Fibroblast of skin of left quadriceps (primary cell): ENCODE results near the gene CPLX3.
"Not testable (repeated sequence)": the region's sequence is repeated elsewhere in the genome, so short reads cannot be mapped to it uniquely, and the experiment has no call there.

Experiments used
- DNase-seq, 2 experiments: peaks; one replicate each; pipeline ENCODE4 v3.0.0-alpha.2; 2013; ENCODE audit warnings: low read depth in 2 of 2

Gene CPLX3, protein sequence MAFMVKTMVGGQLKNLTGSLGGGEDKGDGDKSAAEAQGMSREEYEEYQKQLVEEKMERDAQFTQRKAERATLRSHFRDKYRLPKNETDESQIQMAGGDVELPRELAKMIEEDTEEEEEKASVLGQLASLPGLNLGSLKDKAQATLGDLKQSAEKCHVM

DNA sequence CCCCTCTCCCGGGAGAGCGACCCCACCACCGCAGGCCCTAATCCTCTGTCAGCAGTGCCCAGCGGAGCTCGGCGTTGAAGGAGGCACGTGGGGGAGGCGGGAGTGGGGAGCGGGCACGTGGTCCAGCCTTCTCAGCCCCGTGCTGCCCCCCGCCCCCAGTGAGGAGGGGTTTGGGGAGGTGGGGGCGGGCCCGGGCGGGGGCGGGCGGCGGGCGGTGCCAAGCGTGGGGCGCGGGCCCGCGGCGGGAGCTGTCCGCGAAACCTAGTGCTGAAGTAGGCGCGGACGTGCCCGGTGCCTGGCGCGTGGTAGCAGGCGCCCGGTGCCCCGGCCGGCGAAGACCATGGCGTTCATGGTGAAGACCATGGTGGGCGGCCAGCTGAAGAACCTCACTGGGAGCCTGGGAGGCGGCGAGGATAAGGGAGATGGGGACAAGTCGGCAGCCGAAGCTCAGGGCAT, at the start of gene CPLX3:
CPLX3 (plus strand) TSS at position 264 of the 456 bp plus-strand sequence; CDS start at position 341, 77 bp downstream.
- no peak for DNase-seq

GRCh38 chr15:74776821-74777768, 49.3 kb upstream of the CPLX3 start:
- DNase-seq = no peak

DNA sequence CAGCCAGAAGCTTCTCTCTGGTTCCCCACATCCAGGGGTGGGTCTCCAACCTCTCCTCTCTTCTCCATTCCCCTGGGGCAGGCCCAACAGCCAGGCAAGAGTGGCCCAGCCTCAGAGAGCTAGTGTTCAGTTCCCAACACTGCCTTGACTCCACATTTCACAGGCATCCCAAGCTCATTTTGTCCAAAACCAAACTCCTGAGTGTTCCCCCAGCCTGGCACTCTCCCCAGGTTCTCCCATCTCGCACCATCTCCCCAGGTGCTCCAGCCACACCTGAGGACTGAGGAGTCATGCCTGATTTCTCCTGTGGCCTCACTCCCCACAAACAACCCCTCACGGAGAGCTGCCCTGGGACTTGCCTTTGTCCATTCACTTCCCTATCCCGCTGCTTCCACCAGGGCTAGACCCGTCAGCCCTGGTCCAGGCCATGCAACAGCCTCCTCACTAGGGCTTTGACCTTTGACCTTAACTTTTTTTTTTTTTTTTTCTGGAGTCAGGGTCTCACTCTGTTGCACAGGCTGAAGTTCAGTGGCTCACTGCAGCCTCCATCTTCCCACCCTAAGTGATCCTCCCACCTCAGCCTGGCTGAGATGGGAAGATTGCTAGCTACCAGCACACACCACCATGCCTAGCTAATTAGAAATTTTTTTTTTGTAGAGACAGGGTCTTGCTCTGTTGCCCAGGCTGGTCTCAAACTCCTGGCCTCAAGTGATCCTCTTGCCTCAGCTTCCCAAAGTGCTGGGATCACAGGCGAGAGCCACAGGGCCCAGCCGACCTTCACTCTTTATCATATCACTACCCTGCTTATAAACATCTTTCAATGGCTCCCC, 48.4 kb upstream of the CPLX3 start:
- DNase-seq = no peak

GRCh38 chr15:74778599-74778970, 47.8 kb upstream of the CPLX3 start:
- DNase-seq = no peak

GRCh38 chr15:74779162-74779648, 47.2 kb upstream of the CPLX3 start:
- DNase-seq = no peak

DNA sequence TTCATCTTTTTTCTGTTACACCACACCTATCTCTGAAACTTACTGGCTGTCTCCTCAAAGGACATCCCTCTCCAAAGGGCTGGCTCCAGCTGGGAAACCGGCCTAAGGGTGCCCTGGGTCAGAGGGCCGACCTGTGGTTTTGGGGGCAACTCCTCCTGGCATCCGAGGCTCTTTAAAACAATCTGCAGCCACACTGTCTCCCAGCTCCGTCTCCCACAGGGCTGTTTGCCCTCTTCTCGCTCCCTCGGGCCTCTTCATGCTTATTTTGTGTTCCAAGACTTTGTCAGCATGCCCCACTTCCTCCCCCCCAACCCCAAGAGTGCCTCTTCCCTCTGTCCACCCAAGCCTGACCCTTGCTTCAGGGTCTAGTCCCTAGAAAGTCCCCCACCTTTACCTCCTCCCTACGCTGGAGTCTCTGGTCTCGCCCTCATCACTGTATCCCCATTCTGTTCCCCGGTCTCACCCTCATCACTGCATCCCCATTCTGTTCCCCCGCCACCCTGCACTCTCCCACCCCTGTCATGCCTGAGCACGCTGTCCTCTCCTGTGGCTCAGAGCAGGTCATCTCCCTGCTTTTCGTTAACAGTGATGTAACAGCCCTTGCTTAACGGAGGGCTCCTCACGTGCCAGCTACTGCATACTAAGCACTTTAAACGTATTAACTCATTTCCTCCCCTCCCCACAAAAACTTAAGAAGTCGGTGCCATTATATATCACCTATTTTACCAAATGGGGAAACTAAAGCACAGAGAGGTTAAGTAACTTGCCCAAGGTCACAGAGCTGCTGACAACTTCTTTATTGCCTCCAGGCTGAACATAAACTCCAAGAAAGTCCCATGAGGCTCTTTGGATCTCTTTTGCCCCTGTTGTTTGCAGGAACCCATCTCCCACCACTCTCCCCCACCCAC, 45.6 kb upstream of the CPLX3 start:
- DNase-seq = no peak

DNA sequence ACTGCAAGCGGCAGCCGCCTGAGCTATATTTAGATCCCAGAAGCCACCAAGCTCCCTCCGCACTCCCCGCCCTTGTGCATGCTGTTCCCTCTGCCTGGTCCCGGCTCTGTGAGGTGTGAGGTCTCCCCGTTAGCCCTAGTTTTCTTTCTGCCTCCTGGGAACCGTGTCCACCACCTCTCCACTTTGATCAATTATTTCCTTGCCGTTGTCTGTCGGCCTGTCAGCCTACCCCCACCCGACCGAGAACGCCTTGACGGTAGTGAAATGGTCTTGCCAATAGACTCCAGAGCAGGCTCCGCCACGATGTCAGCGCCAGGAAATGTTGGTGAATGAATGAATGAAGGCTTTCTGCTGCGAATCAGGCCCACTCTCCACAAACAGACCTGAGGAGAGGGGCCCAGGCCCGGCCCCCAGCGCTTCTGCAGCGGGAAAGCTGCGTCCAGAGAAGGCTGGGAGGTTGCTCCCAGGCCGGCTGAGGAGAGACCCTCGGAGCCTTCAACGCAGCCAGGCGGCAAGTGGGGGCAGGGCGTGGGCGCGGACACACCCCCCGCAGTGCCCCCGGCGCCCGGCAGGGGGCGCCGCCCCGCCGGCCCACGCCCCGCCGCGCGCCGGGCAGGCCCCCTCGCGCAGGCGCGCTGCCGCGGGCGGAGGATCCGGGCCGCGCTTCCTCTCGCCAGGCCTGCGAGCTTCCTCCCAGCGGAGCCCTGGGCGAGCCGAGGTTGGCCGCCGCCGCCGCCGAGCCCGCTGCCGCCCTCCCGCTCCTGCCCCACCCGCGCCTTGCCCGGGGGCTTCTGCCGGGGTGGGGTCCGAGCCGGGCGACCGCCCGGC, 44.8 kb upstream of the CPLX3 start, which contains the start of gene CSK:
CSK (plus strand) TSS at position 650 of the 828 bp plus-strand sequence. CDS start 16,218 bp downstream, outside the sequence.
- no peak for DNase-seq

DNA sequence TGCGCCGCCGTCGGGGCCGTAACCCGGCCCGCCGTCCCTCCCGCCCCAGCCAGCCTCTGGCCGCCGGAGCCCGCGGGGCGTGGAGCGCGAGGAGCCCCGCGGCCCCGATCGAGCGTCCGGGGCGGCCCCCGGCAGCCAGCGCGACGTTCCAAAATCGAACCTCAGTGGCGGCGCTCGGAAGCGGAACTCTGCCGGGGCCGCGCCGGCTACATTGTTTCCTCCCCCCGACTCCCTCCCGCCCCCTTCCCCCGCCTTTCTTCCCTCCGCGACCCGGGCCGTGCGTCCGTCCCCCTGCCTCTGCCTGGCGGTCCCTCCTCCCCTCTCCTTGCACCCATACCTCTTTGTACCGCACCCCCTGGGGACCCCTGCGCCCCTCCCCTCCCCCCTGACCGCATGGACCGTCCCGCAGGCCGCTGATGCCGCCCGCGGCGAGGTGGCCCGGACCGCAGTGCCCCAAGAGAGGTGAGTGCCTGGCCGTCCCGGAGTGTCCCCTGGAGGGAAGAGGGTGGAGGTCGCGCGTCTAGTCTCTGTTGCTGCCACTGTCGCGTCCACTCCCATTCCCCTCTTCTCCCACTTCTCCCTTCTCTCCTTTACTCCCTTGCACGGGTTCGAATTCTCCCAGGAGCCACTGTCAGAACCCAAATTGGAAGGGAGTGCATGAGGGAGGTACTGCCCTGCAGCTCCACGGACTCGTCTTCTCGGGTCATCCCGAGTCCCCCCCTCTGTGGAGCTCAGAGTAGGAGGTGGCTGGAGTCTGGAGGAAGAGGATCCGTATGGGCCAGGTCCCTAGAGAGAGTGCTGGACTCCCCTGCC, 44.0 kb upstream of the CPLX3 start:
- DNase-seq = no peak

GRCh38 chr15:74783072-74783807, 43.2 kb upstream of the CPLX3 start:
- no peak for DNase-seq

- DNase-seq = no peak
Observed at GRCh38 chr15:74783808-74784175, 42.6 kb upstream of the CPLX3 start.

DNA sequence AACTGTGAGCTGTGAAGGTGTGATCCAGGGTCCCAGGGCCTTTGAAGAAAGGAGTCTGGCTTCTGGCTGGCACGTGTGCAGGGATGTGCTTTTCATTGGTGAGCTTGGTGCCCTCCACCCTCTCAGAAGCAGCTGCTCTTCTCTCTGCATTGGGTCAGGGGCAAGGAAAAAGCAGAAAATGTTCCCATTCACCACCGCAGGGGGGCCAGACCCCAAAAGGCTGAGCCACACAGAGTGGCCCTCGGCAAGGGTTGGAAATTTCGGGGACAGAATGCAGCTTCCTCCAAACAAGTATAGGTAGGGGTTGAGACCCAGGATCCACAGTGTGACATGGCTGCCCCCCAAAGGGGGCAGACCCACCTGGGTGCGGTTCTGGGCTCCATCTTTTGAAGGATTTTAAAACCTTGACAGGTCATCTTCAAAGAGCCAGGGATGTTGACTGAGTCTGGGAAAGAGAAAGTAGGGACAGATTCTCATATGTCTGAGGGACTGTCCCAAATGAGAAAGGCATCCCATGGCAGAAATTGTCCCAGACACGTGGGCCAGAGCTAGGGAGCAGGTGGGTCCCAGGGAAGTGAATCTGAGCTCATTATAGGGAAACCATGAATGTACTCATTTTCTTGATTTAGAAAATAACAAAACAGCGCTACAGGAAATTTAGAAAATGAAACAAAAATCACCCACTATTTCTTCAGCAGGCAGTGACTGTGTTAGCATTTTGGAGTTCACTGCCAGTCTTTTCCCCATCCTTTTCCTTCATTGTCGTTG, 41.8 kb upstream of the CPLX3 start:
- DNase-seq = no peak

DNA sequence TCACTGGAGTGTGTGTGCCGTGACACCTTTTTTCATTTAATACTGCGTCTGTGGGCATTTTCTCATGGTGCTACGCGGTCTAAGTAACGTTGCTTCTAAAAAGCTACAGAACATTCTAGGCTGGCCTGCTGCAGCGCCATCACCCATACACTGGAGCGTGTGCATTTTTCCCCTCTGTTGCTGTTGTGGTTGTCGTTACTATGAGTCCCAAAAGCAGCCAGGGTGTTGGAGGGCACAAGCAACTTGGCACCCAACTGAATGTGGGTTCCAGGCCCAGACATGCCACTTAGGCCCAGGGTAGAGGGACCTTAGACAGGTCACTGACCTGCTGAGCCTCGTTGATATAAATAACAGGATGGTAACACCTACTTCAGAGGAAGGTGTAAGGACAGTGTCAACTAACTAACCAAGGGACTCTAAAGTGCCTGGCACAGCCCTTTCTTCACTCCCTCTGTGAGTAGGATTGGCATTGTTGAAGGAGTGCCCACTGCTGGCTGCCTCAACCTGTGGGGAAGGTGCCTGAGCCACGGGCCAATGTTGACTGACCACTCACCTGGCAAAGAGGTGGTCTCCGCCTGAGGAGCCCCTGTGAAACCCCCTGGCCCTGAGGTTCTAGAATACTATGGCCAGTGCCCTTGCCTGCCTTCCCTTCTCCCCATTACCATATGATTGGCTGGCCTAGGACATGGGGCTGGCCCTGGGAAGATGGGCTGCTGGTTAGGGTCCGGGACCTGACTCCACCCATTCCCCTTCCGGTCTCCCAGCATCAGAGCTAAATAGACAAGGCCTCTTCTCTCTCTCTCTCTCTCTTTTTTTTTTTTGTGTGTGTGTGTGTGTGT, 41.0 kb upstream of the CPLX3 start:
- no peak for DNase-seq

GRCh38 chr15:74786081-74786480, 40.3 kb upstream of the CPLX3 start:
- not testable (repeated sequence) for DNase-seq

GRCh38 chr15:74786551-74787165, 39.8 kb upstream of the CPLX3 start:
- no peak for DNase-seq

DNA sequence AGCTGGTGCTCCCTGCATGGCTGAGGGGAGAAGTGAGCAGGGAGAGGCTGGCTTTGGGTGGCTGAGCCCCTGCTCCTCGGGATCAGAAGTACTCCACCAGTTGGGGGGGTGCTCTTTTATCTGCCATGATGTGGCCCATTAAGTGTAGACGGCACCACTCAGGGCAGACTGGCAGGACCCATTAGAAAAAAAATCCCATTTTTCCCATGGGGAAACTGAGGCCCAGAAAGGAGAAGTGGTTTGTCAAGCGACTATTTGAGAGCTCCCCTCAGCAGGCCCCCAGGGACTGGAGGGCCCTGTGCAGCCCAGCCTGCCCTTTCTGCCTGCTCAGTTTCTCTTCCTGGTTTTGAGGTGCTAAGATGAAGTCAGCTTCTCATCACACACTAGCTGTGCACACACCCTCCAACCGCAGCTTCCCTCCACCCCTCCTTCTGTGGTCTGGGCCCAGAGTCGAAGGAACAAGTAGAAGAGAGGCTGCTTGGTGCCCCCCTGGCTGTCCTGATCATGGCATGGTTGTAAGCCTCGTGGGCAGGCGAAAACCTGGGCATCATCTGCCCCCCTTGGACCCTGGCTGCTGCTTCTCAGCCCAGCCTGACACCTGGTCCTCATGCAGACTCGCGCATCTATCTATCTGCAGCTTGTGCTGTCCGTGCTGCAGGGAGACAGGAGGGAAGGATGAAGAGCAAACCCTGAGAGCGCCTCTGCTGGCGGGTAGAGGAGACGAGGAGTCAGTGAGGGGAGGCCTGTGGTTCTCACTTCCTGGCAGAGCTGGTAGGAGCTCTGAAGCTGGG, 39.0 kb upstream of the CPLX3 start:
- no peak for DNase-seq
